B cell (primary cell): Measurements from ENCODE around the gene CLCN2. TPM values are rescaled to one million over a fixed set of nuclear protein-coding genes. Genes with fewer than 3 reads are reported as not detected.
A peak's percentile ranks its signal among the peaks of the same experiment; 100 is the strongest.

ENCODE experiments used
- ATAC-seq: fragments of 200-7000 bp; cut with Tn5 transposase; one replicate; pipeline ENCODE4 v1.10.0; 2021; ENCODE audit warnings: low read depth, mild to moderate bottlenecking, moderate number of reproducible peaks, moderate library complexity
- CTCF ChIA-PET: fragments of 350-600 bp; sonication (Branson Sonifier 250); formaldehyde crosslinking; loops from one replicate; lab custom pipeline; 2021; ENCODE audit warnings: antibody characterized with exemption, inconsistent platforms; lab: Charles Lee
- POLR2A ChIA-PET: fragments of 350-600 bp; sonication (Branson Sonifier 250); formaldehyde crosslinking; loops from one replicate; lab custom pipeline; 2021; ENCODE audit warnings: antibody characterized with exemption; lab: Charles Lee
- DNase-seq: peaks from one replicate; pipeline ENCODE4 v3.0.0; 2013
- H2AFZ ChIP-seq: 2 replicates; pipeline ENCODE4 v1.6.1; 2012; ENCODE audit warnings: mild to moderate bottlenecking, low read depth, low read length; ENCODE audit not compliant: insufficient read depth, poor library complexity, severe bottlenecking
- H3K27ac ChIP-seq, 2 donors: 1 replicate in 1 of 2; 2 replicates in 1 of 2; pipeline ENCODE4 v1.5.1; 2012 to 2013; ENCODE audit warnings: low read length in 2 of 2, mild to moderate bottlenecking in 2 of 2, moderate library complexity in 1 of 2
- H3K27me3 ChIP-seq, 4 experiments: fragments of 200-600 bp in 1 of 4; sonication (generic) in 1 of 4; replicated peaks in 1 of 4; 1 replicate in 2 of 4; 2 replicates in 2 of 4; pipeline versions ENCODE4 v1.6.1 to v1.7.0; 2013 to 2016; ENCODE audit warnings: low read length in 3 of 4, mild to moderate bottlenecking in 2 of 4, mixed read lengths in 1 of 4, moderate library complexity in 1 of 4; ENCODE audit not compliant: insufficient read depth in 4 of 4, control insufficient read depth in 3 of 4; ENCODE audit errors: control extremely low read depth in 1 of 4
- H3K36me3 ChIP-seq, 2 experiments: replicated peaks in 1 of 2; 1 replicate in 1 of 2; 2 replicates in 1 of 2; pipeline versions ENCODE4 v1.6.1 to v1.7.1; 2013; ENCODE audit warnings: low read length in 1 of 2; ENCODE audit not compliant: insufficient read depth in 2 of 2, control insufficient read depth in 1 of 2; ENCODE audit errors: control extremely low read depth in 1 of 2, extremely low read depth in 1 of 2
- H3K4me1 ChIP-seq, 2 donors: fragments of 200-600 bp in 1 of 2; sonication (generic) in 1 of 2; 1 replicate in 1 of 2; 2 replicates in 1 of 2; pipeline versions ENCODE4 v1.5.1 to v1.6.1; 2013 to 2017; ENCODE audit warnings: low read length in 2 of 2; ENCODE audit not compliant: control insufficient read depth in 2 of 2, insufficient read depth in 2 of 2
- H3K4me2 ChIP-seq: replicated peaks from 2 replicates; pipeline ENCODE3; 2012; ENCODE audit warnings: mild to moderate bottlenecking, low read depth, low read length; ENCODE audit not compliant: poor library complexity, severe bottlenecking
- H3K4me3 ChIP-seq, 5 experiments: fragments of 200-600 bp in 1 of 5; sonication (generic) in 1 of 5; 1 replicate in 3 of 5; 2 replicates in 2 of 5; pipeline versions ENCODE4 v1.5.1 to v1.7.0; 2011 to 2016; ENCODE audit warnings: low read length in 4 of 5, mild to moderate bottlenecking in 4 of 5, low read depth in 2 of 5, control low read depth in 1 of 5, moderate library complexity in 1 of 5; ENCODE audit not compliant: insufficient read depth in 1 of 5; ENCODE audit errors: control extremely low read depth in 1 of 5, extremely low read depth in 1 of 5
- H3K79me2 ChIP-seq: fragments of 200-600 bp; sonication (generic); one replicate; pipeline ENCODE4 v1.6.0; 2016; ENCODE audit warnings: low read length; ENCODE audit not compliant: control insufficient read depth, insufficient read depth
- H3K9ac ChIP-seq: fragments of 200-600 bp; sonication (generic); 2 replicates; pipeline ENCODE4 v1.6.1; 2017; ENCODE audit warnings: mild to moderate bottlenecking, low read length, moderate library complexity
- H3K9me3 ChIP-seq, 3 donors: one replicate each; pipeline versions ENCODE4 v1.6.1 to v1.7.1; 2013; ENCODE audit warnings: low read length in 2 of 3; ENCODE audit not compliant: control insufficient read depth in 2 of 3, insufficient read depth in 1 of 3; ENCODE audit errors: control extremely low read depth in 1 of 3
- H4K20me1 ChIP-seq: 2 replicates; pipeline ENCODE4 v1.6.0; 2012; ENCODE audit warnings: mild to moderate bottlenecking, low read length; ENCODE audit not compliant: insufficient read depth, control insufficient read depth, poor library complexity, severe bottlenecking
- H3K27ac Mint-ChIP-seq: one replicate; pipeline ENCODE4 v1.8.0; 2021; ENCODE audit warnings: mixed read lengths
- H3K27me3 Mint-ChIP-seq: one replicate; pipeline ENCODE4 v1.8.0; 2021; ENCODE audit warnings: mixed read lengths
- H3K4me1 Mint-ChIP-seq: one replicate; pipeline ENCODE4 v1.8.0; 2021; ENCODE audit warnings: mixed read lengths
- H3K4me3 Mint-ChIP-seq: one replicate; pipeline ENCODE4 v1.8.0; 2021; ENCODE audit warnings: mixed read lengths
- H3K9me3 Mint-ChIP-seq: one replicate; pipeline ENCODE4 v1.8.0; 2022; ENCODE audit warnings: mixed read lengths; ENCODE audit not compliant: insufficient read depth
- EZH2 ChIP-seq: IDR thresholded peaks from 2 replicates; pipeline ENCODE4 v1.6.1; 2012; ENCODE audit warnings: borderline replicate concordance, low read depth, mild to moderate bottlenecking, moderate library complexity, low read length; ENCODE audit not compliant: insufficient read depth, poor library complexity, severe bottlenecking
- WGBS: methylation state at CpG from one replicate; pipeline ENCODE4 v1.1.5; 2013; ENCODE audit warnings: missing lambda C conversion rate; ENCODE audit not compliant: insufficient coverage; 5-methylcytosine and 5-hydroxymethylcytosine counted together
- intact Hi-C: fragments of 100-400 bp; cut with micrococcal nuclease; formaldehyde crosslinking; loops from one replicate; pipeline ENCODE4 v1.10.0; 2022
- polyA plus RNA-seq: library from polyadenylated mRNA; depleted of rRNA; stranded (reverse); fragments of >200 nt; gene quantifications from 2 replicates; pipeline ENCODE4 v1.2.3, GENCODE V29; 2012
- total RNA-seq, 2 donors: library from RNA; stranded (reverse); fragments of 120-200 nt in 1 of 2; gene quantifications; 1 replicate in 1 of 2; 2 replicates in 1 of 2; pipeline versions ENCODE4 v1.2.3 to v1.2.4, GENCODE V29; 2013 to 2022
- TF ChIP-seq, protein P1 (sequence below): fragments of 200-600 bp; IDR thresholded peaks from one replicate; pipeline ENCODE4 v1.8.0; 2022; ENCODE audit warnings: antibody characterized with exemption, mild to moderate bottlenecking

The CLCN2 gene
- total and polyA plus RNA-seq, 2 donors (not counting 1 experiment from before 2014, with no cell fraction given) = 6.1 to 8.1 TPM

DNA sequence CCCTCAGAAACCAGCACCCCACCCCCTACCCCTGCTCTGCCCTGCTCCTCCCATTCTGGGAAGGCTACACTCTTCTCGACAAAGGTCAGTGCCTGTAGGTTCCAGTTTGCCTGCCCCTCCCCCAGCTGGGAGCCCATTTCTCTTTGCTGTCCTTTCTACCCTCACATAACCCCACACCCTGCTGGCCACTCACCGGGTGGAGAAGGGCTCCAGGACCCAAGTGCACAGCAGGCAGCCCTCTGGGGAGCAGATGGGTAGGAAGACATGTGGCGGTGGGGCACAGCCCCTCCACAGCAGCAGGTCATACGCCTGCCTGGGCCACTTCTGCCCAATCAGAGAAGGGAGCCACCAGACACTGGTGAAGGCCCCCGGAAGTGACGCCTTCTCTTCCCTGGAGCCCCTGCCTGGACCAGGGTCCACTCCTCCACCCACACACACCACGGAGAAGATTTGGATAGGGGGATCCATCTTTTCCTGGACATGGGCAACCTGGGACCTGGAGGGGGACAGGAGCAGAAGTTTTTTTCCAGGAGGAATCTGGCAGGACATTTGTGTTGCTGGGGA lies 16.6 kb upstream of the CLCN2 start, which contains the start of gene THPO:
Gene THPO (minus strand): TSS at position 326 of the 564 bp plus-strand sequence. CDS start 1,948 bp downstream, outside the sequence.
- peaks cover 57% of the 10 kb centered on the region for H3K27me3 Mint-ChIP-seq

DNA sequence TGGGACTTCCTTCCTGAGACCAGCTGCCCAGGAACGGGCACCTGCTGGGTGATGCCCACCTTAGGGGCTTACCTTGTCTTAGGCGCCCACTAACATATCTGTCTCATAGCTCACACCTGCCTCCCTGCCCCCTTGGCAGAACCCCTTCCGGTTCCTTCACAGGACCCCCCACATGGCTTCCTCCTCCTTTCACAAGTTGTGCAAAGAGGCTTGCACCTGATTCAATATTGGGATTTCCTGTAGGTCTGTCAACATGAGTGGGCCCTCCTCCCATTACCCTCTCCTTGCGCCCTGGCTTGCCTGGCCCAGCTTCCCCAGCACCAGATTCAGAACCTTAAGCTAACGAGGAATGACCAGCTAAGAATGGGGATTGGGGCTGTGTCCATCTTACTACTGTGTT lies 16.0 kb upstream of the CLCN2 start:
- no peak overlapping the region for H3K27ac Mint-ChIP-seq
- no peak overlapping the region for H3K9ac ChIP-seq
- CTCF ChIA-PET = interaction anchor here (0.5 to 1.8 kb wide), 3 partner anchors 8 to 1137 kb away, joined by 3 to 7 read pairs (median 3); no protein-coding TSS in a partner anchor
- no peak overlapping the region for H3K27ac ChIP-seq
- ATAC-seq (no peak), DNase-seq (no peak)
- no peak overlapping the region for H3K4me3 ChIP-seq
- no peak overlapping the region for H2AFZ ChIP-seq
- H3K4me3 Mint-ChIP-seq = no peak overlapping the region
- H3K4me1 ChIP-seq = peaks cover 13 to 15% of the 10 kb centered on the region in 2 donors
- H3K4me1 Mint-ChIP-seq = peaks cover 18% of the 10 kb centered on the region
- H3K4me2 ChIP-seq = no peak overlapping the region
- POLR2A ChIA-PET = no interaction called here
- no peaks in the 10 kb centered on the region for H4K20me1 ChIP-seq
- WGBS = 56% methylated on average over 3 of the region's 5 CpGs
- no peaks in the 10 kb centered on the region for H3K79me2 ChIP-seq
- H3K27me3 ChIP-seq = peaks cover 0 to 55% (median 22%) of the 10 kb centered on the region in 4 experiments
- TF ChIP-seq, protein P1, sequence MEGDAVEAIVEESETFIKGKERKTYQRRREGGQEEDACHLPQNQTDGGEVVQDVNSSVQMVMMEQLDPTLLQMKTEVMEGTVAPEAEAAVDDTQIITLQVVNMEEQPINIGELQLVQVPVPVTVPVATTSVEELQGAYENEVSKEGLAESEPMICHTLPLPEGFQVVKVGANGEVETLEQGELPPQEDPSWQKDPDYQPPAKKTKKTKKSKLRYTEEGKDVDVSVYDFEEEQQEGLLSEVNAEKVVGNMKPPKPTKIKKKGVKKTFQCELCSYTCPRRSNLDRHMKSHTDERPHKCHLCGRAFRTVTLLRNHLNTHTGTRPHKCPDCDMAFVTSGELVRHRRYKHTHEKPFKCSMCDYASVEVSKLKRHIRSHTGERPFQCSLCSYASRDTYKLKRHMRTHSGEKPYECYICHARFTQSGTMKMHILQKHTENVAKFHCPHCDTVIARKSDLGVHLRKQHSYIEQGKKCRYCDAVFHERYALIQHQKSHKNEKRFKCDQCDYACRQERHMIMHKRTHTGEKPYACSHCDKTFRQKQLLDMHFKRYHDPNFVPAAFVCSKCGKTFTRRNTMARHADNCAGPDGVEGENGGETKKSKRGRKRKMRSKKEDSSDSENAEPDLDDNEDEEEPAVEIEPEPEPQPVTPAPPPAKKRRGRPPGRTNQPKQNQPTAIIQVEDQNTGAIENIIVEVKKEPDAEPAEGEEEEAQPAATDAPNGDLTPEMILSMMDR = no peak
- no peak for TF ChIP-seq EZH2
- H3K9me3 ChIP-seq = no peaks in the 10 kb centered on the region
- H3K27me3 Mint-ChIP-seq = peaks cover 51% of the 10 kb centered on the region
- H3K9me3 Mint-ChIP-seq = no peaks in the 10 kb centered on the region
- intact Hi-C loops = no loop called here
- H3K36me3 ChIP-seq = no peaks in the 10 kb centered on the region

More for the DNA sequence above, 16.6 kb upstream of the CLCN2 start, which contains the start of gene THPO:
- H2AFZ ChIP-seq = no peak within 1 kb of the TSS
- peaks cover 18% of the 10 kb centered on the region for H3K4me1 Mint-ChIP-seq
- H3K9me3 Mint-ChIP-seq = no peaks in the 10 kb centered on the region
- H3K79me2 ChIP-seq = no peaks in the 10 kb centered on the region
- POLR2A ChIA-PET = no interaction called here
- 71% methylated on average over 2 of the region's 7 CpGs for WGBS
- H3K27me3 ChIP-seq = peaks cover 0 to 61% (median 22%) of the 10 kb centered on the region in 4 experiments
- H3K4me3 Mint-ChIP-seq = peak within 1 kb of the TSS; percentile 79
- peaks cover 13 to 15% of the 10 kb centered on the region in 2 donors for H3K4me1 ChIP-seq
- H4K20me1 ChIP-seq = no peaks in the 10 kb centered on the region
- CTCF ChIA-PET = interaction anchor here (0.5 to 1.5 kb wide), 2 partner anchors 9 to 1136 kb away, joined by 3 read pairs; no protein-coding TSS in a partner anchor
- no peak within 1 kb of the TSS for H3K27ac ChIP-seq
- TF ChIP-seq, protein P1 = no peak
- no peak for TF ChIP-seq EZH2
- no peak within 1 kb of the TSS for H3K4me2 ChIP-seq
- no peak within 1 kb of the TSS for H3K27ac Mint-ChIP-seq
- peaks cover 0 to under 1% (median 0%) of the 10 kb centered on the region in 3 donors for H3K9me3 ChIP-seq
- no peak within 1 kb of the TSS for H3K9ac ChIP-seq
- intact Hi-C loops = no loop called here
- no peak within 1 kb of the TSS for H3K4me3 ChIP-seq
- ATAC-seq (no peak), DNase-seq (no peak)
- no peaks in the 10 kb centered on the region for H3K36me3 ChIP-seq
